ENCODE results near the gene CCDC81.

Gene CCDC81

DNA sequence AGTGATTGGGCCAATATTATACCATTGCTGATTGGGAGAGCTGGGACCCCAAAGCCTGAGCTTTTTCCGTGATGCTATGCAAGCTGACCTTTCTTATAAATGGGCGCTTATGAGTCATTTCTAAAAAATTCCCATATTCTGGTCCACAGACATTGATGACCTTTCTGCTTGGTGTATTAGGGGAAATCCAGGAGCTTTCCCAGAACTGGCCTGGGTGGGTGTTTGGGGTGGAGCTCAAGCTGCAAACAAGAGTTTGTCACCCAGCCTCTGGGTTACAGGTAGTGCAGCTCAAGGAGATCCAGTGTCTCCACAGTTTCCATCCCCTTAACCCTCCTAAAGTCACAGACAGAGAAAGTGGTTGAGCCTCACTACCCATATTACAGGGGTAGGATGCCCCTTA is 67.7 kb downstream of the CCDC81 start:
- no peak for DNase-seq (ENCODE audit: low read depth)

DNA sequence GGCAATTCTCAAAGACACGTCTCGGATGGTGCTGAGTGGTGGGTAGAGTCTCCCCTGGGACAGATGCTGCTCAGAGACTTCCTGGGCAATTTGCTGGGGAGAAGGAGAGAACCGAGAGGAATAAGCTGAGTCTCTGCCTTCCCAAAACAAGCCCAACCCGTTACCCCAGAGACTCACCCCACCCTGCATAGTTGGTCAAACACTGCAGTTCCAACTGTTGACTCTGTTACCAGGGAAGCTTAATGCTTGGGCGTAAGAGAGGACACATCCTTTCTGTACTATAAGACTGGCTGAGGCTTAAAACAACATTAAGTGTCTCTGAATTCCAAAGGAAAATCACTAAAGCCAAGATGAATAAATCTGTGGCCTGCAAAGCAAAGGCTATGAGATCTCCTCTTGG is 68.1 kb downstream of the CCDC81 start:
- no peak for DNase-seq (ENCODE audit: low read depth)

DNA sequence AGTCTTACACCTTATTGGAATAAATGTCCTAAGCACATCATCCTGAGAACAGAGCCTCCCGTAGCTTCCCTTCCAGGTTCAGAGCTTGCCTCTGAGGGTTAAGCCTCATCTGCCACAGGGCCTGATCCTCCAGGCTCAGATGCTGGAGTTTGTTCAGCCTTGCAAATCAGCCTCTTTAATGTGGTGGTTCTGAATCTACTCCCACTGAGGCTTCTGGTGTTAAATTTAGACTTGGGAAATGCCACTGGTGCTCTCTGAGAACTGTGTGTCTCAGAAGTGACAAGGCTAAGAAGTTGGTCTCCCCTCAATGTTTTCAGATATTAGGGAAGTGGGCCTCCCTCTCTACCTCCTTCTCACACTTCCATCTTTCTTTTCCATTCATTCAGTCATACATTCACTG is 68.7 kb downstream of the CCDC81 start:
- no peak for DNase-seq (ENCODE audit: low read depth)

DNA sequence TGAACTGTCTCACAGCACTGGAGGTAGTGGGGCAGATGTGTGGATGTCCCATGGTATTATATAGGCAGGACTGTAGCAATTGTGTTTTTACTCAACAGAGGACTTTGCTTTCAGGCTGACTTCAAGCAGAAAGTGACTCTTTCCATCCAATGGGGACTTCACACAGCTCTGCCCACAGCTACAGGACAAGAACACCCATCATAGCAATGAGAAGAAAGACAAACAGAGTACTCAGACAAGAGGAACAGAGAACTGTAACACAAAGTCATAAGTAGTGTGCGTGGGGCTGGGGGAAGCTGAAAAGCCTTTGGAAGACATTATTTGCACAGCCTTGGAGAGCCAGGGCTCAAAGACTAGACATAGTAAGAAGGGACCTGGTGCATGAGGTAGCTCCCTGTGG is 70.3 kb downstream of the CCDC81 start:
- DNase-seq (ENCODE audit: low read depth), result no peak

DNA sequence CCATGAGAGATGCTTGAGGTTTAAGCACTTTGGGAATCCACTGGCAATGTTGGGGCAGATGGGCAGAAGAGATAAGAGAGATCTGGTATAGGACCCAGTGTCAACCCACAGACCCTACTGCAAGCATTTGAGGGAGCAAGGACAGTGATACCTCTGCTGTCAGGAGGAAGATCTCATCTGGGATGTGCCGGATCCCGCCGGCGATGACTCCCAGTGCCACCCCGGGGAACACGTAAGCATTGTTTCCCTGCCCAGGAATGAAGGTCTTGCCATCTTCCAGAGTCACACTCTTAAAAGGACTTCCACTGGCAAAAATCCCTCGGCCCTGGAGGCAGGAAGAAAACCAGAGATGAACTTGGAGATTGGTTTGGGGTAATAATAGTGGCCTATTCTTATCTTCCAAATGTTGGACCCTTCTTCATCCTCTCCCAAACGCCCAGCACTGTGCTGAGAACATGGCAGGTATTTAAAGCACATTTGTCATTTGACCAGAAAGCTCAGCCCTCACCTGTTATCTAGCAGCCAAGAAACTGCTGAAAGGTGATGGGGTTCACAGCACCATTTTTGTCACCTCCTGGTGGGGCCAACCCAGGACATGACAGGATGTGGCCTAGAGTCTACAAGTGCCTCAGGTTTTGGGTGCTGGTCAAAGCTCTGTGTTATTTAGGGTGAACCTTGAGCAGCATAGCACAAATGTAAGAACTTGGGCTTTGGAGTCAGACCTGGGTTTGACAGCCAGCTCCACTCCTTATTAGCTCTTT is 71.7 kb downstream of the CCDC81 start:
- DNase-seq (ENCODE audit: low read depth), result no peak

DNA sequence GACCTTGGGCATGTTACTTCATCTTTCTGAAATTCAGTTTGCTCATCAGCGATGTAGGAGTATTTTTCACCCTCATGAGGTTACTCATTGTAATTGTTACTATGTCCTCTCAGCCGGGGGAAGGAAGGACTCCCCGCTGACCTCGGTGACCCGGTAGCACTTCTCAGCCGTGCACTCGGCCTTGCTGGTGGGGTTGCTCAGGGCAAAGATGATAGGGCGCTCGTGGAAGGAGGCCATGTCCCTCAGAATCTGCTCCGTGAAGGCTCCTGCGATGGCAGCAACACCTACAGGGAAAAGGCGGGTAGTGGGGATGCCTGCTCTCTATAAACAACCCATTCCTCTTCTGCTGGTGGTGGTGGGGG is 72.2 kb downstream of the CCDC81 start:
- DNase-seq (ENCODE audit: low read depth), result no peak

DNA sequence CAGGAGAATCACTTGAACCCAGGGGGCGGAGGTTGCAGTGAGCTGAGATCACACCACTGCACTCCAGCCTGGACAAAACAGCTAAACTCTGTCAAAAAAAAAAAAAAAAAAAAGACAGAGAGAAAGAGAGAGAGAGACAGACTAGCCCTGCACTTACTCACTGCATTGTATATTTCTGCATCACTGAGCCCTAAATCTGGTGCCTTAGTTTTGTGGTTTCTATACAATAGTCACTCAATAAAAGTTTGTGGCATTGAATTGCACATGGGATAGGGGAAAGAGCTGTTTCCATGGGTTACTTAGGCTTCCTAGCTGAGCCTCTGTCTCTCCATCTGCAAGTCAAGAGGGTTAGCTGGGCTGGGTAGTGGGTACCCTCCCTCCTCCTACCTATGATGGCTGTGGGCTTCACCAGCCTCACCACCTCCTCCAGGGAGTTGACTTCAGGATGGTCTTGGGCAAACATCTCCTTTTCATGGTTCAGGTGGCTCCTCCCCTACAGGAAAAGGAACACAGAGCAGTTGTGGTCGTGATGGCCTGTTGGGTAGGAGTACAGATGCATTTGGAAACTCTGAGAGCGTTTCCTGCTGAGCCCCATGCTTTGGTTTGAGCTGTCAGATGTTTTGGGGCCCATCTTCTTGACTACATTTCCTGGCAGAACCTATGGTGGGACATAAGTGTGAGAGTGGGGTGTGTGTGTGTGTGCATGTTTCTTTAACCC is 73.2 kb downstream of the CCDC81 start:
- no peak for DNase-seq (ENCODE audit: low read depth)

DNA sequence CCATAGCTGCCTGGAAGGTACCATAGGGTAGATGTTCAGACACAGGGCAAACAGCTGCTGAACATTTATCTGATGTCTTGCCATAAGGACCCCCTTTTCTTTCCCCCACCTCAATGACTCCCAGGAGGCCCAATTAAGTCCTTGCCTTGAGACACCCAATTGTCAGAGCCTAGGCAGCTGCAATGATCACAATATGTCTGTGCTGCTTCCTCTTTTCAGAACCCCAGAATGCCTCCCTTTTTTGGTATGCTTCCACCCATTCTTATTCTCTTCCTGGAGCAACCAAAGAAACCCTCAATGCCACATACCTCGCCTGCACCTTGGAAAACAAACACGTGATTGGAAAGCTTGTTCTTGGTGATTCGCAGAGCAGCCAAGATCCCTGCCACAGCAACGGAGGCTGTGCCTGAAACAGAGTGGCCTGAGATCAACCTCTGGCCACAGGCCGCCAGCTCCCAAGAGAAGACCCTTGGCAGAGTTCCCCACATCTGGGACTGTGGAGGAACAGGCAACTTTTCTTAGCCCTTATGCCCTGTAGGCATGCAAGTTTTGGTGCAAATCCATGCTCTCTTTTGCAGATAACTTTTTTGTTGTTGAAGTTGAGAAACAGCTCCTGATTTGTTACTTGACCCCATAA is 75.4 kb downstream of the CCDC81 start:
- no peak for DNase-seq (ENCODE audit: low read depth)

DNA sequence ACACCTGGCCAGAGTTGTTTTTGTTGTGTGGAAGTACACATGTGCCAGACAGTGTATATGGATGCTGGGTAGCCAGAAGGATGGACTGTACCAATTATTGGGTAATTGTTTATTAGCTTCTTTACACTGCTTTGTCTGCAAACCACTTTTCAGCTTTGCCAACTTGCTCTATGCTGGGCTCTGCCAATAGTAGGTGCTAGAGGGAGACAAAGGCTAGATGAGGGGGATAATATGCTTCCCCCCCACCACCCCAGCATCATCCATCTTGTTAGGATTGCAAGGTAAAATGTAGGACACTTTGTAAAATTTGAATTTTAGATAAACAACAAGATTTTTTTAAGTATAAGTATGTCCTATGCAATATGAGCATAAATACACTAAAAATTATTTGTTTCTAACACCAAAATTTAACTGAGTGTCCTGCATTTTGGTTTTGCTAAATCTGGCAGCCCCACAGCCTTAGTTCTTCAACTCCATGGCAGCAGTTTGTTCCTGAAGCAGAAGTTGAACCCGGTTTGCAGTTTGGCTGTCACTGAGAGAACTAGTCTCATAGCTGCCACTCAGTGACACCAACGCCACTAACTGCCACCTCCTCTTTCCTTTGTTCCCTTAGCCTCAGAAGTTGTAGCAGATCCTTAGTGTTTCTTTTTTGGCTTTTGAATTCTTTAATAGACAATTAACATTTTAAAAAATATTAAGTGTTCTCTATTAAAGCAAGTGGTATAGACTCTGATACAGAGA is 78.8 kb downstream of the CCDC81 start:
- DNase-seq (ENCODE audit: low read depth), result no peak

DNA sequence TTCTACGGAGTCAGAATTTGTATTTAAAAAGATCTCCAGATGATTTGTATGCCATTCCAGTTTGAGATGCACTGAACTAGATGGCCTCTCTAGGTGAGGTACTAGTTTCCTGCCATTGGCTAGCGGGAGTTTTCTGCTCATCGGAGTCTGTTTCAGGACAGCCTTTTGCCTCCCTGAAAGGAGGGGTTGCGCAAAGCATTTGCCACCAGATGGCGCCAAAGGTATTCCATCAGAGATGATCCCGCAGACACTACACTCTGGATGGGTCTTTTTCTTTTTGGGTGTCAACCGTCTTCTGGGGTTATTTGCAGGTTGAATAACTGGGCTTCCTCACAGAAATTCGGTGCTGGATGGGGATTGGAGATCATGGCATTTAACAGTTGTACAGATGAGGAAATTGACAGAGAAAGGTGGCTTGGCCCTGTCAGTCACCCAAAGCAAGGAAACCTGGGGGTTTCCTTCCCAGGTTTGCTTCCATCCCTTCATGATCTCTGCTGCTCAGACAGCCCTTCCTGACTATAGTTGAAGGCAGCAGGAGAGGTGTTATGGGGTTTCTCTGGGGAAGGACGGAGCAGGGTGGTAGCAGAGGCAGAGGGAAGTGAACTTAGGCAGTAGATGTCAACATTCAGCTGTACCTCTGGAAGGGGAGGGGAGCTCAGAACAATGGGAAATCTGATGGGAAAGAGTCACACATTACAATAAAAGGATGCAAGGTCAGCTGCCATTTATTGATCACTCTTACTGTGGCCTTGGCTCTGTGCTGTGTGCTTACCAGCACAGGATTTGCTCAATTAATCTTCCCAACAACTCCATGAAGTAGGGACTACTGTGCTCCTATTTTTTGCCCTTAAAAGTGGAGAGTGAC is 81.6 kb downstream of the CCDC81 start:
- DNase-seq (ENCODE audit: low read depth), result peak; percentile 44

DNA sequence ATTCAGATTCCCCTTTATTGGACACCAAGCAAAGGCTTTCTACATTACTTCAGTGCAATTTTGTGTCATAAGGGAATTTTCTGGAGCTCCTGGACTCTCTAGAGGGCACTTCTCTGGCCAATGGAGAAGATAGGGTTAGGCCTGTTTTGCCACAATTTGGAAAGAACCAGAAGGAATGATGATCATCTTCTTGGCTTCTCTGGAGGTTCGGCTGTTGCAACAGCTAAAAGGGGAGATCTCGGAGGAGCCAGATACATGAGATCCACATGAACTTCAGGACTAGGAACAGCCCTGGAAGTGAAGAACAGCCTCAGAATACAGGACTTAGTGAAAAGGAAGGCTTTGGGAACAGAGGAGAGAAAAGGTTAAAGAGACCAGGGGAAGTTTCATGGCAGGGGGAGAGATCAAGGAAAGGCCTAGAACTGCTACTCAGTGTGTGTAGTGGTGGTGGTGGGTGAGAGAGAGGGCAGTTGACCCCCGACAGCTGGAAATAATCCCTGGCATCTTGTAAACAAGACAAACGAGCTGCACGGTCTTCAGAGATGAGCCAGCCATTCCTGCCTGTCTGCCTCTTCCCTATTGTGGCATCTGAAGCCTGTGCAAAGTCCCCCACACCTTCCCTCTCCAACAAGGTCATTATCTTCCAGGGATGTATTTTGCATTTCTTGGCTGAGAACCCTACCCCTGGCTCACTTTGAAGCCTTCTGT is 83.8 kb downstream of the CCDC81 start:
- no peak for DNase-seq (ENCODE audit: low read depth)

DNA sequence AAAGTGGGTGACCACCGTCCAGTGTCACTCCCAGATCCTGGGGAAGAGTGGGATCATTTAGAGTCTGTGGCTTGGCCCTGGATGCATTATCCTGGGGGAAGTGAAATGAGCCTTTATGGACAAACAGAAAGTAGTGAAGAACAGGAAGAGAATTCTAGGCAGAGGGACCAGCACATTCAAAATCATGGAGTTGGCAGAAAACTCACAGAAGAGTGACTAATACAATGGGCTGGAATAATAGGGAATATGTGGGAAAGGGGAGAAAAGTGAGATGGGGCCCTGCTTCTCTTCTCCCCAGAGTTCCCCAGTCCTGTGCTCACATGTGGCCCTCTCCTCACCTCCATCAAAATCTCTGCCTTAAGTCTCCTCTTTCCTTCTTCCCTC is 84.3 kb downstream of the CCDC81 start:
- DNase-seq (ENCODE audit: low read depth), result no peak

DNA sequence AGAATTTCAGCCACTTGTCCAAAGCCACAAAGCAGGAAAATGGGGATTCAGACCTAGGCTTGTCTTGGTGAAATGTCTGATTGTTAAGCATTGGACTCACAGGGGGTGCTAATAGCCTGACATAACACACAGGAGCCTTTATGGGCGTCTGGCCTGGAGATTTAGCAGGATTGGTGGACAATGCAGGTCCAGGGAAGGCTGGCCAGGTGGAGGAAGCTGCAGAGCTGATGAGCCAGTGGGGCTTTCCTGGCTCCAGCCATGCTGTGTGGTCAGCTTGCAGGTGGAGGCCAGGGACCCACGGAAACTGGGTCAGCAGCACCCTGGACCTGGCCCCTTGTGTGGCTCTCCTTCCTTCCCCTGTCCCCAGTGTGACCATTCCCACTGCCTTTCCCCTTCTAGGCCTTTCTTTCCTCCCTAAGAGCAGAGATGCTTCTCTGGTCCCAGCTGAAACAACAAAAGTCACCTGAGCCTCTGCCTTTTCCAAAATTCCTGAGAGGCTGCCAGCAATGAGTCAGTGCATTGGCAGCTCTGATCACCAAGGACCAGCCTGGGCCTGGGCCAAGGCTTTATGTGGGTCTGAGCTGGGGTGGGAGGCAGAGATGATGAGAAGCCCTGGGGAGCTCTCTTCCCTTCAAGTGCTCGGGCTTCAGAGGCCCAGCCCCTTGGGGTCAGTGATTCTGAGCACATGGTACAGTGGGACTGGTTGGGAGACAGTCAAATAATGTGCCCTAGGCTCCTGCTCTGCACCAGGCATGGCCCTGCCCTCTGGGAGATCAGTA is 85.2 kb downstream of the CCDC81 start:
- no peak for DNase-seq (ENCODE audit: low read depth)

DNA sequence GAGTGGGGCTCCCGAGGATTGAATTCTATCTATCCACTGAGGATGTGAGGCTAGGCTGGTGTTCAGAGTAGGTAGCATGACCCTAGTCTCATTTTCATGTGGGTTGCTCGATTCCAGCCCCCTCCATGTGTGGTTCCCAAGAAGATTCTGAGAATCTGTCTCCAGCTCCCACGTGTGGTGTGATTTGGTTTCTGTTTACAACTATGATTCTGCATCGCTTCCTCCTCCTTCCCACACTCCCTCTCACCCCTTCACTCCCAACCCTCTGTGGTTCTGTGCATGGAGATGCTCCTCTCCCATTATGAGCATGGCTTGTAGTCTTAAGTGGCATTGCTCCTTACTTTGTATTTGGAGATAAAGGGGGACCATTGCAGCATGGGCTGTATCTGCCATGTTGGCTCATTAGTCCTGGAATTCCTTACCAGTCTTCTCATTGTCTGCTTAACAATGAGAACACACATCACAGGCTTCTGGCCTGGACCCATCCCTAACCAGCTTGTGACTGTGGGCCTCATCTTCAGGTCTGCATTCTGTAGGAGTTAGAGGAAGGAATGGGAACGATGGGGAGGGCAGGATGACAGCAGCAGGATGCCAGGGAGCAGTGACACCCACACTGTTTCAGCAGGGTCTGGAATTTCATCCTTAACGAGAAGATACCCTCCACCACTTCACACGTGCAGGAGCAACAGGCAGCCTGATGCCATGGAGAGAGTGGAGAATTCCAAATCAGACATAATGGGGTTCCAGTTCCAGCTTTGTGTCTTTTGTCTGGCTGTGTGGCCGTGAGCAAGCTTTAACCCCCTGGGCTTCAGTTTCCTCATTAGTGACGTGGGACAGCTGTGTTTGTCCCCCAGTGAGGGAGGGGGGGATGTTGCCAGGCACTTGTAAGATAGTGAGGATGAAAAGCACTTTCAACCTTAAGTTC is 86.0 kb downstream of the CCDC81 start:
- DNase-seq (ENCODE audit: low read depth), result no peak

DNA sequence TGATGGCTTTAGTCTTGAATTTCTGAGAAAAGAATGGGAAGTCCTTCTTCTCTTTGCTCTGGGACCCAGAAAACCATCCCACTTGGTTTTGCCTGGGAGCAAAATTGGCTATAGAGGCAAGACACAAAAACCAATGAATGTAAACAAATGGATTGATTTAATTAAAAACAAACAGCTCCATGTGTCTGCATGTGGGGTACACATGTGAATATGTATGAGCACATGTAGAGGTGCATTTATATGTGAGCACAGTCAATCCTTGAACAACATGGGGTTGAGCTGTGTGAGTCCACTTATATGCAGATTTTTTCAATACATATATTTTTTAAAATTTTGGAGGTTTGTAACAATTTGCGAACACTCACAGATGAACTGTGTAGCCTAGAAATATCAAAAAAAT is 87.2 kb downstream of the CCDC81 start:
- DNase-seq (ENCODE audit: low read depth), result no peak

DNA sequence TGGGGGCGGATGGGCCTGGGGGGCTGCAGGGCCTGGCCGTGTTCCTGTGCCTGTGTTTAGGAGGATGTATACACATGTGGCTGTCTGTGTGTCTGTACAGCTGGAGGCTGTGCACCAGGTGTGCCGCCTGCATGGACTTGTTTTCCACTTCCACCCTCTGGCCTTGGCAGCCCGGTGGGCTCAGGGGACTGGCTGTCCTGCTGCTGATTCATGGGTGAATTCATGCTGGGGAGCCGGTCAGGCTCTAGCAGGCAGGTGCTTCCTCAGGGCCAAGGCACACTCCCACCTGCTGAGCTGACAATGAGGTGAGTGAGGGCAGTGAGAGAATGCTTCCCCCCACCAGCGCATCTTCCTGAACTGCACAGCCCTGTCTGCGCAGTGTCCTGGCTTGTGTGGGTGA is 88.4 kb downstream of the CCDC81 start:
- no peak for DNase-seq (ENCODE audit: low read depth)

DNA sequence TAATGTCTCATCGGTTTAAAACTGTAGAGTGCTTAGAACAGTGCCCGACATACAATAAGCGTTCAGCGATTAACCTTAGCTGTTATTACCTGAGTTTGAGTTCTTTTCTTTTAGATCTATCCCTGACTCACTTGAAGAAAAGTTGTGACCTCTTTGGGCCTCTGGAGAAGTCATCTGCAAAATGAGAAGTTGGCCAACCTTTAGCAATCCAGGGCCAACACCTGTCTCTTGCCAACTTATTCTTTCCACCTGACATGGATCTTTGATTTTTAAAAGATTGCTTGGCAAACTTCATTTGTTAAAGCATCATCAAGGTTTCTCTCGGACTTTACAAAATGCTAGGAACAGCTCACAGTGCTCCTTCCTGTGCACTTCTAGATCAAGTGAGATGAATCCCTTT is 89.3 kb downstream of the CCDC81 start:
- no peak for DNase-seq (ENCODE audit: low read depth)

DNA sequence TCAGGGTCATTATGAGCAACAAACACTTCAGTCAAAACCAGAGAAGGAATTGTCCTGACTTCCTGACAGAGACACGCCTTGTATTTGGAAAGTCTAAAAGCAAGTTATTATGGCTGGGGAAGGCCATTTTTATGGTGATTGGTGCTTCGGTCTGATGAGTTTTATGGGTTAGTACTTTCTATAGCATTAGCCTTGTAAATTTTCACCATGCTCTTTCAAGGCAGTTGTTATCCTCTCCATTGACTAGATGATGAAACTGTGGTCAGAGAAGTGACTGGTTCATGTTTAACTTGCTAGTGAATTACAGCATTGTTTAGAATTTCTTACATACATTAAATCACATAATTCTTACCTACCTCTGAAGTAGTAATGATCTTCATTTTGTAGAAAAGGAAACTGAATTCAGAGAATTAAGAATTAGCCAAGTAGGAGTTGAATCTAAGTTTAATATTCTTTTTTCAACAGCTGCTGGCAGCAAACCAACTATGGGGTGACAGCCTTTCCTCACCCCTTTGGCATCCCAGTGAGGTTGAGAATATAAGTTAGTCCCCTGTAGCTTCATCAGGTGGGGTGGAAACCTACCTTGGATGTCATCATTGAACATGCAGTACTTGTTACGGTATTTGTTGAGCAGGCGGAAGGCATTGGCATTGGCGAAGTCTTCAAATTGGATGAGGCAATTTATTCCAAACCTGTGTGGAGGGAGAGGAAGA is 90.0 kb downstream of the CCDC81 start:
- DNase-seq (ENCODE audit: low read depth), result no peak

DNA sequence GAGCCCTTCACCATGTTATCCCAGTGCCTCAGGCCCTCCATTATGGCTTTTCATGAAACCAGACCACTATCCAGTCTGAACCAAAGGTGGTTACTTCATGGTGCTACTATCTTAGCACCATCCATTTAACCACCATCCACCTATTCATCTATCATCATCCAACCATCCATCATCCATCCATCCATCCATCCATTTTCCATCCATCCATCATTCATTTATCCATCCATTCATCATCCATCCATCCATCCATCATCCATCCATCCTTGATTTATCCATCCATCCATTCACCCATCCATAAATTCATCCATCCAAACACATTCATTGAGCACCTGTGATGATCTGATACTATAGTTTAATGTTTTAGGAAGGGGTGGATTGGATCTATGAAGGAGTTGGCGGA is 93.5 kb downstream of the CCDC81 start:
- no peak for DNase-seq (ENCODE audit: low read depth)
